Ureter (tissue), 1 donor: Measurements from ENCODE around the gene MFF. TPM values are rescaled to one million over a fixed set of nuclear protein-coding genes. Genes with fewer than 3 reads are reported as not detected.
A peak's percentile ranks its signal among the peaks of the same experiment; 100 is the strongest.

Source experiments
- DNase-seq: peaks from one replicate; pipeline ENCODE4 v3.0.0-alpha.2; 2020; ENCODE audit warnings: low spot score
- total RNA-seq: library from RNA; stranded (reverse); gene quantifications from one replicate; pipeline ENCODE4 v1.2.4, GENCODE V29; 2023
- donor health status: DM: yes; HTN: yes; CAD: no.

Gene MFF
- total RNA-seq, result 73.0 TPM

GRCh38 chr2:227324995-227325838 is at the start of gene MFF:
Gene MFF, plus strand, starts transcription at chr2:227325251. Its CDS starts 5,415 bp downstream, at chr2:227330666.
- peak; percentile 95 for DNase-seq

- DNase-seq, result no peak
Measured at GRCh38 chr2:227280895-227281294, 44.2 kb upstream of the MFF start.

- DNase-seq, result no peak
Measured at GRCh38 chr2:227285741-227286236, 39.3 kb upstream of the MFF start.

GRCh38 chr2:227287771-227288170 is 37.3 kb upstream of the MFF start:
- no peak for DNase-seq

GRCh38 chr2:227292314-227292713 is 32.7 kb upstream of the MFF start:
- no peak for DNase-seq

GRCh38 chr2:227293531-227293930 is 31.5 kb upstream of the MFF start:
- DNase-seq, result no peak

GRCh38 chr2:227295806-227296205 is 29.2 kb upstream of the MFF start:
- no peak for DNase-seq

GRCh38 chr2:227296671-227297405 is 28.2 kb upstream of the MFF start:
- no peak for DNase-seq

GRCh38 chr2:227301523-227301922 is 23.5 kb upstream of the MFF start:
- no peak for DNase-seq

- no peak for DNase-seq
Measured at GRCh38 chr2:227308784-227309183, 16.3 kb upstream of the MFF start.

GRCh38 chr2:227310756-227311110 is 14.3 kb upstream of the MFF start:
- DNase-seq, result no peak

GRCh38 chr2:227311861-227312506 is 13.1 kb upstream of the MFF start:
- no peak for DNase-seq

GRCh38 chr2:227312579-227312978 is 12.5 kb upstream of the MFF start:
- DNase-seq, result no peak

- no peak for DNase-seq
Measured at GRCh38 chr2:227313310-227313709, 11.7 kb upstream of the MFF start.

GRCh38 chr2:227317834-227318233 is 7.2 kb upstream of the MFF start:
- DNase-seq, result no peak

GRCh38 chr2:227320305-227321094 is 4.6 kb upstream of the MFF start:
- DNase-seq, result no peak

GRCh38 chr2:227322530-227323205 is 2.4 kb upstream of the MFF start:
- no peak for DNase-seq

- DNase-seq, result no peak
Measured at GRCh38 chr2:227323818-227324217, 1.2 kb upstream of the MFF start.

- no peak for DNase-seq
Measured at GRCh38 chr2:227324642-227324994, 433 bp upstream of the MFF start.

- DNase-seq, result no peak
Measured at GRCh38 chr2:227325839-227326195, 766 bp downstream of the MFF start.

GRCh38 chr2:227326783-227327182 is 1.7 kb downstream of the MFF start:
- no peak for DNase-seq
